ENCODE measurements around the gene NHERF2.

NHERF2 gene

DNA sequence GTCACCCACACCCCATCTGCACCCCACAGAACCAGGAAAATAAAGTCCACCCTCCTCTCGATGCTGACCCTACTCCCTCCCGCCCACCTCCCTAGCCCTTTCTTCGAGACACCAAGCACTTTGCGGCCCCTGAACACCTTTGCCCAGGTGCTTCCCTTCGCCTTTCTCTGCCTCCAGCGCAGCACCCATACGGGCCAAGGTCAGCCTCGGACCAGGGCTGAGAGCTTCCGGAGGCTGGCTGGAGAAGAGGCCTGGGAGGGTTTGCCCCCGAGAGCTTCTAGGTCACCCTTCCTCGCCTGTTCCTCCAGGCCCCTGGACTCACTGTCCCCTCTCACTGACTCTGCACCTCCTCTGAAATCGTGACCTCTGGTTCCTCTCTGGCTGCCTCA, 2.7 kb upstream of the NHERF2 start:
- no peak overlapping the region for H3K9ac ChIP-seq (ENCODE audit: low read length)
- no peaks in the 10 kb centered on the region for H3K36me3 ChIP-seq (ENCODE audit: control insufficient read depth, low read depth, low read length)
- H3K9me3 ChIP-seq (ENCODE audit: control insufficient read depth, low read depth, low read length): no peaks in the 10 kb centered on the region
- no peak overlapping the region for H3K27ac ChIP-seq (ENCODE audit: low read length)
- no peak overlapping the region for H3K4me3 ChIP-seq (ENCODE audit: low read length)
- peaks cover 74% of the 10 kb centered on the region for H3K27me3 ChIP-seq (ENCODE audit: control insufficient read depth, insufficient read depth, low read length)
- H3K4me1 ChIP-seq (ENCODE audit: control insufficient read depth, low read depth, low read length): no peaks in the 10 kb centered on the region

DNA sequence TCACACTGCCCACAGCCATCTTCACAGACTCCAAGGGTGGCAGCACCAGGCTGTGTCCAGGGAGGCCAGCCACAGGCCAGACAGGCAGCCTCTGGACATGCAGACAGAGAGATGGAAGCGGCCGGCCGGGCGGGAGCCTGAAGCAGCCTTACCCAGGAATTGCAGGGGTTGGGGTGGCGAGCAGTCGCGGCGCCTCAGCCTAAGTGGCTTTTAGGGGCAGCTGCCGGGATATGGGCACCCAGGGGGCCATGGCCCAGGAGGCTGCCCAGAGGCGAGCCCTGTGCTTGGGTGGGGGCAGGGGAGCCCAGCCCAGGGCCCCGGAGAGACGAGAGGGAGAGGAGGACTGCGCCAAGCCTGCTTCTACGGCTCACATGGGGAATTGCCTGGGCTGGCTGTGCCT, 1.5 kb upstream of the NHERF2 start:
- no peak overlapping the region for H3K9ac ChIP-seq (ENCODE audit: low read length)
- H3K27me3 ChIP-seq (ENCODE audit: control insufficient read depth, insufficient read depth, low read length): peaks cover 62% of the 10 kb centered on the region
- no peak overlapping the region for H3K4me3 ChIP-seq (ENCODE audit: low read length)
- no peaks in the 10 kb centered on the region for H3K4me1 ChIP-seq (ENCODE audit: control insufficient read depth, low read depth, low read length)
- no peak overlapping the region for H3K27ac ChIP-seq (ENCODE audit: low read length)
- H3K9me3 ChIP-seq (ENCODE audit: control insufficient read depth, low read depth, low read length): no peaks in the 10 kb centered on the region
- H3K36me3 ChIP-seq (ENCODE audit: control insufficient read depth, low read depth, low read length): no peaks in the 10 kb centered on the region

DNA sequence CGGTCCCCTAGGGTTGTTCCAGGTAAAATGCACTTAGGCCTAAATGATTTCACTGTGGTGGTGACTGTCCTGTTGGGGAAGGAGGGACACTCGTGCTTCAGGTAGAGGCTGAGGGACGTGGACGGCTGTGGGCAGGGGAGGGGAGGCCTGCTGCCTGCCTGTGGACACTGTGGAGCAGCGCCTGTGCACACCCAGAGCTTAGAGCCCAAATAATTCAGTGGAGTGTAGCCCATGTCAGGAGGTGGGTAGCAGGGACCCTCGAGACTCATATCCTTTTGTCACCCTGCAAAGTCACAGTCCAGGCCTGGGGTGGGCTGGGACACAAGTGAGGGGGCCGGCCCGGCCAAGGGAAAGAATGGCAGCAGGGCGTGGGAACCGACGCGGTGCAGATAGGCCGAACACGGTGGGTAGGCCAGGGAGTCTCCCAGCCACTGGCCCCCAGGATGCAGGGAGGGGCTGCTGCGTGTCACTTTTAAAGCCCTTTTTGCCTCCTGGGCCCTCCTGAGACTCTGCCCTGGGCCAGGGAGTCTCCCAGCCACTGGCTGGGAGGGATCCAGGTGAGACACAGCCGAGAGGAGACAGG, 733 bp upstream of the NHERF2 start:
- peaks cover 54% of the 10 kb centered on the region for H3K27me3 ChIP-seq (ENCODE audit: control insufficient read depth, insufficient read depth, low read length)
- no peak overlapping the region for H3K4me3 ChIP-seq (ENCODE audit: low read length)
- no peaks in the 10 kb centered on the region for H3K9me3 ChIP-seq (ENCODE audit: control insufficient read depth, low read depth, low read length)
- H3K9ac ChIP-seq (ENCODE audit: low read length): no peak overlapping the region
- H3K36me3 ChIP-seq (ENCODE audit: control insufficient read depth, low read depth, low read length): no peaks in the 10 kb centered on the region
- no peak overlapping the region for H3K27ac ChIP-seq (ENCODE audit: low read length)
- H3K4me1 ChIP-seq (ENCODE audit: control insufficient read depth, low read depth, low read length): no peaks in the 10 kb centered on the region

DNA sequence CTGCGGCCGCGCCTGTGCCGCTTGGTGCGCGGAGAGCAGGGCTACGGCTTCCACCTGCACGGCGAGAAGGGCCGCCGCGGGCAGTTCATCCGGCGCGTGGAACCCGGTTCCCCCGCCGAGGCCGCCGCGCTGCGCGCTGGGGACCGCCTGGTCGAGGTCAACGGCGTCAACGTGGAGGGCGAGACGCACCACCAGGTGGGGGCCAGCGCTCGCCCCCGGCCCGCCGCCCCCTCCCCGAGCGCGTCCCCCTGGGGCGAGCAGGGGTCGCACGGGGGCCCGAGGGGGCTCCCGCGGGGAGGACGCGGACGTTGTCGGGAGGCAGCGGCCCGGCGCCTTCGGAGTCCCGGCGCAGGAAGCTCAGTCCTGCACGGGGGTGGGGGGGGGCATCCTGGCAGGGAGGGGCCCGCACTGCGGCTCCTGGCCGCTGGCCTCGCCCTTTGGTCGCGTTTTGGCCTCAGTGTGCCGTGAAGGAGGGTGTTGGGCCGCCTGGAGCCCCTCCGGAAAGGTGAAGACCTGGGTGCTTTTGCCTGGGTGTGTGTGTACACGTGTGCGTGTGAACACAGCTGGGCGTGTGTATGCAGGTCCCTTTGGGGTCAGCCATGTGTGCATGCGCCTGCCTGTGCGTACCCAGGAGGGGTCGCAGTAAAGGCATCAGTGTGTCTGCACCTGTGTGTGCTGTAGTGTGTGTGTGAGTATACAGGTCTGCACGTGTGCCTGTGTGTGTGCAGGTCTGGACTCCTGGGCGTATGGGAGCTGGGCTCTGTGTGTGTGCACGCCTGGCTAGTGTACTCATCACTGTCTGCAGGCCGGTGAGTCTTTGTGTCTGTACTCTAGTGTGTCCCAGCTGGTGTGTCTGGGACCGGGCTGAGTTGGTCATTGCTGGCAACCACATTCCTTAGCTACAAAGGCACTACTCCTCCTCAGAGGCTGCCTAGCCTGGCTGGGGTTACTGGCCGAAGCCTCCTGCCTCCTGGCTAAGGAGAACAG, 615 bp downstream of the NHERF2 start:
- H3K27me3 ChIP-seq (ENCODE audit: control insufficient read depth, insufficient read depth, low read length): peaks cover 41% of the 10 kb centered on the region
- no peaks in the 10 kb centered on the region for H3K9me3 ChIP-seq (ENCODE audit: control insufficient read depth, low read depth, low read length)
- peak overlapping the region; percentile 53 for H3K4me3 ChIP-seq (ENCODE audit: low read length)
- H3K9ac ChIP-seq (ENCODE audit: low read length): no peak overlapping the region
- H3K36me3 ChIP-seq (ENCODE audit: control insufficient read depth, low read depth, low read length): no peaks in the 10 kb centered on the region
- no peaks in the 10 kb centered on the region for H3K4me1 ChIP-seq (ENCODE audit: control insufficient read depth, low read depth, low read length)
- H3K27ac ChIP-seq (ENCODE audit: low read length): no peak overlapping the region

DNA sequence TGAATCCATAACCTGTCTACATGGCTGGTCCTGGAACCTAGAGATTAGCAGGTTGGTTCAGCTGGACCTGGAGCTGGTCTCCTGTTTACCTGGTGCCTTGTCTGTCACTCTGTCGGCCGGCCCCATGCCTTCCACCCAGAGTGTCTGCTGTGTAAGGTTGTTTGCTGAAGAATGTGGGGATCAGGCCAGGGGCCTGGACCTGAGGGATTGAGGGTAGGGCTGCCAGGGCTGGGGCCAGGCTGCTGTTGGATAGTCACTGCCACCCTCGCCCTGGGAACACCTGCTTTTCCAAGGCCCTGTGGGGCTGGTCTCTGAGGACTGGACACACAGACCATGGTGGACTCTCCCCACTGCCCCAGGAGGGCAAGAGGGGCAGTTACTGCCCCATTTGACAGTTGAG, 1.4 kb downstream of the NHERF2 start:
- Histone ChIP-seq H3K4me3 (ENCODE audit: low read length) (no peak overlapping the region), H3K27me3 (ENCODE audit: control insufficient read depth, insufficient read depth, low read length) (peaks cover 38% of the 10 kb centered on the region), H3K9me3 (ENCODE audit: control insufficient read depth, low read depth, low read length) (no peaks in the 10 kb centered on the region), H3K27ac (ENCODE audit: low read length) (no peak overlapping the region), H3K36me3 (ENCODE audit: control insufficient read depth, low read depth, low read length) (no peaks in the 10 kb centered on the region), H3K9ac (ENCODE audit: low read length) (no peak overlapping the region), H3K4me1 (ENCODE audit: control insufficient read depth, low read depth, low read length) (no peaks in the 10 kb centered on the region)

DNA sequence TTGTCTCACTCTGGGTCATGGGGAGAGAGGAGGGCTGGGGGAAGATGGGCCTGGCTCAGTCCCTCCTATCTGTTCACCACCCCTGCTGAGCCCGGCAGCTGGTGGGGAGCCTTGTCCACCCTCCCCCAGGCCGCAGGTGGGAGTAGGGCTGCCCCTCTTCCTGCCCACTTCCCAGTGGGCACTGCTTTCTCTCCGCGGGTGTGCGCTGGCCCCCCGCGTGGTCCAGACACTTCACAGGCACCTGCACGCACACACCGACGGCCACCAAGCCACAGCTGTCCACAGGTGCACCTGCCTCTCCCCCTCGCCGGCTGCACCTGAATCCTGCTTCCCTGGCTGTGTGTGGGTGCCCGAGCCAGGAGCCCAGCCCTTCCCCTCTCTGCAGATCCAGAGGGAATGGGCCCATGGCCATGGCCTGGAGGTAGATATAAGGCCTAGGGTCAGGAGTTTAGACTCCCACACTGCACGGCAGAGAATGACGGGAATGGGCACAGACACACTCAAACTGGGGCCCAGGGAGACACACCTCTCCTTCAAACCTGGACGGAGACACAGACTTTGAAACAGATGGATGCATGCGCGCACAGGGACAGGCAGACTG, 2.0 kb downstream of the NHERF2 start:
- Histone ChIP-seq H3K4me1 (ENCODE audit: control insufficient read depth, low read depth, low read length) (no peaks in the 10 kb centered on the region), H3K36me3 (ENCODE audit: control insufficient read depth, low read depth, low read length) (no peaks in the 10 kb centered on the region), H3K27me3 (ENCODE audit: control insufficient read depth, insufficient read depth, low read length) (peaks cover 38% of the 10 kb centered on the region), H3K27ac (ENCODE audit: low read length) (no peak overlapping the region), H3K9me3 (ENCODE audit: control insufficient read depth, low read depth, low read length) (no peaks in the 10 kb centered on the region), H3K9ac (ENCODE audit: low read length) (no peak overlapping the region), H3K4me3 (ENCODE audit: low read length) (no peak overlapping the region)

DNA sequence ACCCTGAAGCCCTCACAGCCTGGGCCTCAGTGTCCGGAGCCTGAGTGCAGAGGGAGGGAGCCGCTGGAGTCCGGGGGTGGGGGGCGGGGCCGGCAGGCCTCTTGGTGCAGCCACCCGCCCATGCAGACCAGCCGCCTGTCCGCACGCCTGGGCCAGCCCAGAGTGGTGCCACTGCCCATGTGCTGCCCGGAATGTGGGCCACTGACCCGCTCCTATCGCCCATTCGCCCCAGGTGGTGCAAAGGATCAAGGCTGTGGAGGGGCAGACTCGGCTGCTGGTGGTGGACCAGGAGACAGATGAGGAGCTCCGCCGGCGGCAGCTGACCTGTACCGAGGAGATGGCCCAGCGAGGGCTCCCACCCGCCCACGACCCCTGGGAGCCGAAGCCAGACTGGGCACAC, 2.6 kb downstream of the NHERF2 start:
- H3K4me3 ChIP-seq (ENCODE audit: low read length): no peak overlapping the region
- no peak overlapping the region for H3K9ac ChIP-seq (ENCODE audit: low read length)
- H3K4me1 ChIP-seq (ENCODE audit: control insufficient read depth, low read depth, low read length): no peaks in the 10 kb centered on the region
- H3K27ac ChIP-seq (ENCODE audit: low read length): no peak overlapping the region
- H3K27me3 ChIP-seq (ENCODE audit: control insufficient read depth, insufficient read depth, low read length): peaks cover 31% of the 10 kb centered on the region
- no peaks in the 10 kb centered on the region for H3K36me3 ChIP-seq (ENCODE audit: control insufficient read depth, low read depth, low read length)
- H3K9me3 ChIP-seq (ENCODE audit: control insufficient read depth, low read depth, low read length): no peaks in the 10 kb centered on the region

DNA sequence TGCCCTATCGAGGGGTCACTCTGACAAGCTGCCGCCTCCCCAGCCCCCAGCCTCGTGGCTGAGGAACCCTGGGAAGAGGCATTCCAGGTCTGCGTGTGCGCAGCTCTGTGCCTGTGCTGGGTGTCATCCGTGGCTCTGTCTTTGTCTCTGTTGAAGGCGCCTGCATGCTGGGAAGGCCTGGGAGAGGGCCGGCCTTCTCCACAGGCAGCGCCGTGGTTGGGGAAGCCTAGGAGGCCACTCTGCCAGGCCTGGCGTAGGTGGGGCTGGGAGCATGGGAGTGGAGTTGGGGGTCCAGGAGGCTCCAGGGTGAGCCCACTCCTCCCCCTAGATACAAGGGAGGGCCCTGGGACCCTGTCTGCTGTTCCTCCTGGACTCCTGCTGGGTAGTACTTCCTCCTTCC, 3.3 kb downstream of the NHERF2 start:
- Histone ChIP-seq H3K36me3 (ENCODE audit: control insufficient read depth, low read depth, low read length) (no peaks in the 10 kb centered on the region), H3K9me3 (ENCODE audit: control insufficient read depth, low read depth, low read length) (no peaks in the 10 kb centered on the region), H3K4me1 (ENCODE audit: control insufficient read depth, low read depth, low read length) (no peaks in the 10 kb centered on the region), H3K27ac (ENCODE audit: low read length) (no peak overlapping the region), H3K27me3 (ENCODE audit: control insufficient read depth, insufficient read depth, low read length) (peaks cover 30% of the 10 kb centered on the region), H3K9ac (ENCODE audit: low read length) (no peak overlapping the region), H3K4me3 (ENCODE audit: low read length) (no peak overlapping the region)

DNA sequence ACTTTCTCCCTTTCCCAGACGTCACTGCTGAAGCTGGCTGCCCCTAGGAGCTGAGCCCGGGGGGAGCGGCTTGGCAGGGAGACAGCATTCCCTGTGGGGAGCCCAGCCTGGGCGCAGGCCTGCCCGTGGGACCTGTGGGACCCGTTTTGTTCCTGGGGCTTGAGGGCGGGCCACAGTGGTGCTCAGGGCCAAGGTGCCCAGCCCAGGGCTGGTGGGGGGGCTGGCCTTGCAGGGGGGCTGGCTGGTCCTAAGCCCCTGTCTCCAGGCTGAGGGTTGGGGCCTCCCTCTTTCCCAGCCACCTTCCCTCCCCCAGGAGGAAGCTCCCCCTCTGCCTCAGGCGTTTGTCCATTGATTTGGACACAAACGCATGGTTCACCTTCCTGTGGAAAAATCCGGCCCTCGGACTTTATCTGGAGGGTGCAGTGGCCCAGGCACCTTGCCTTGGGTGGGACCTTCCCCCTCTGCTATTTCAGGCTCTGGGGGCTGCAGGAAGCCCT, 4.4 kb downstream of the NHERF2 start:
- Histone ChIP-seq H3K4me1 (ENCODE audit: control insufficient read depth, low read depth, low read length) (no peaks in the 10 kb centered on the region), H3K4me3 (ENCODE audit: low read length) (no peak overlapping the region), H3K9ac (ENCODE audit: low read length) (no peak overlapping the region), H3K36me3 (ENCODE audit: control insufficient read depth, low read depth, low read length) (no peaks in the 10 kb centered on the region), H3K27me3 (ENCODE audit: control insufficient read depth, insufficient read depth, low read length) (peaks cover 22% of the 10 kb centered on the region), H3K27ac (ENCODE audit: low read length) (no peak overlapping the region), H3K9me3 (ENCODE audit: control insufficient read depth, low read depth, low read length) (no peaks in the 10 kb centered on the region)

DNA sequence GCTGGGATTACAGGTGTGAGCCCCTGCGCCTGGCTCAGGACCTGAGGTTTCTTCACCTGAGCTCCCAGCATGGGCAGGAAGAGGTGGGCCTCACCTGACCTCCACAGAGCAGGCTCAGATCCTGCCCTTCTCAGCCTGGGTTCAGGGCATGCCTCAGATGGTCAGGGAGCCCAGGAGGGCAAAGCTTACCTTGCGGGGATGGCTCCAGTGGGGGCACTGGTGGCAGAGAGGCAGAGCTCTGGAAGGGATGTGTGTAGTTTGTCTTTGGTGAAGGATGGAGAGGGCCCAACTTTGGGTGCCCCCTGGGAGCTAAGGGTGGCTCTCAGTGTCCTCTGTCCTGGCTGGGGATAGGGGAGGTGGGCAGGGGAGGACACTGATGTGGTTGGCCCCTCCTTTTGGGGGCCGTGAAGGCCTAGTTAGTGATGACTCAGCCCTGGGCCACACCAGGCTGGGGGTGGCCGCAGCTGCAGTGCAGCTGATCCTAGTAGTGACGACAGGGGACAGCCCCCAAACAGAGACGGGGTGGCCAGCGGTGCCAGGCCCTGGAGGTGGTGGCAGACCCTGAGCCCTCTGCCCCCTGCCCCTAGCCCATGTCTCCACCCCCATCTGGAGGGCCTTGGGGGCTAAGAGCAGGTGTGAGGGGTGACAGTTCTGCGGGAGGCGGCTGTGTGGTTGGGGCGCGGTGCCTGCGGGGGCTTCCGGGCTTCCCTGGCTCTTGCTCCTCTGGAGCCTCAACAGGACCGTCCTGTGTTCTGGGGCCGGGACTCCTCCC, 5.8 kb downstream of the NHERF2 start:
- H3K4me3 ChIP-seq (ENCODE audit: low read length): no peak overlapping the region
- no peak overlapping the region for H3K9ac ChIP-seq (ENCODE audit: low read length)
- H3K27ac ChIP-seq (ENCODE audit: low read length): no peak overlapping the region
- no peaks in the 10 kb centered on the region for H3K9me3 ChIP-seq (ENCODE audit: control insufficient read depth, low read depth, low read length)
- H3K27me3 ChIP-seq (ENCODE audit: control insufficient read depth, insufficient read depth, low read length): peaks cover 12% of the 10 kb centered on the region
- no peaks in the 10 kb centered on the region for H3K4me1 ChIP-seq (ENCODE audit: control insufficient read depth, low read depth, low read length)
- no peaks in the 10 kb centered on the region for H3K36me3 ChIP-seq (ENCODE audit: control insufficient read depth, low read depth, low read length)

All from iPS-18a (cell line).